Vagina (tissue), 2 donors: Measurements from ENCODE around the gene DND1. TPM values are rescaled to one million over a fixed set of nuclear protein-coding genes. Genes with fewer than 3 reads are reported as not detected.
A peak's percentile ranks its signal among the peaks of the same experiment; 100 is the strongest.
"Not testable (repeated sequence)": the region's sequence is repeated elsewhere in the genome, so short reads cannot be mapped to it uniquely, and the experiment has no call there.

ENCODE experiments used
- DNase-seq, 2 donors: peaks; one replicate each; pipeline ENCODE4 v3.0.0-alpha.2; 2017; ENCODE audit errors: extremely low spot score in 2 of 2
- H3K27ac ChIP-seq: fragments of 200-600 bp; sonication (generic); one replicate; pipeline ENCODE4 v1.5.1; 2019
- H3K27me3 ChIP-seq: fragments of 200-600 bp; sonication (generic); one replicate; pipeline ENCODE4 v1.5.1; 2019
- H3K36me3 ChIP-seq, 2 donors: fragments of 200-600 bp; sonication (generic); one replicate each; pipeline ENCODE4 v1.5.1; 2017 to 2019
- H3K4me1 ChIP-seq: fragments of 200-600 bp; sonication (generic); one replicate; pipeline ENCODE4 v1.5.1; 2019
- H3K4me3 ChIP-seq, 2 donors: fragments of 200-600 bp; sonication (generic); 1 replicate in 1 of 2; 2 replicates in 1 of 2; pipeline ENCODE4 v1.5.1; 2016 to 2019
- H3K9me3 ChIP-seq: fragments of 200-600 bp; sonication (generic); one replicate; pipeline ENCODE4 v1.5.1; 2019
- POLR2A ChIP-seq, 2 donors: fragments of 450-650 bp; IDR thresholded peaks; one replicate each; pipeline ENCODE4 v1.6.1; 2017; ENCODE audit warnings: antibody characterized with exemption in 2 of 2, mild to moderate bottlenecking in 2 of 2, moderate library complexity in 2 of 2
- POLR2AphosphoS5 ChIP-seq, 2 donors: sonication (generic); formaldehyde crosslinking; IDR thresholded peaks; one replicate each; pipeline ENCODE4 v1.9.0; 2017; ENCODE audit warnings: antibody characterized with exemption in 2 of 2, mild to moderate bottlenecking in 2 of 2, low read depth in 1 of 2; ENCODE audit not compliant: insufficient read depth in 1 of 2
- intact Hi-C: fragments of 100-400 bp; cut with DNase I; formaldehyde crosslinking; loops from one replicate; pipeline ENCODE4 v1.15.1; 2023
- total RNA-seq: library from RNA; depleted of rRNA; stranded (reverse); fragments of >200 nt; gene quantifications from one replicate; pipeline ENCODE4 v1.2.3, GENCODE V29; 2016
- TF ChIP-seq, protein P1 (sequence below), 3 experiments: fragments of 450-650 bp in 2 of 3; fragments of 200-600 bp in 1 of 3; sonication (generic) in 1 of 3; IDR thresholded peaks; one replicate each; pipeline ENCODE4 v1.5.1; 2017 to 2019; ENCODE audit warnings: antibody characterized with exemption in 3 of 3, mild to moderate bottlenecking in 2 of 3, moderate library complexity in 2 of 3

The DND1 gene
- total RNA-seq, 1 donor from 2014 or later = 2.9 TPM

DNA sequence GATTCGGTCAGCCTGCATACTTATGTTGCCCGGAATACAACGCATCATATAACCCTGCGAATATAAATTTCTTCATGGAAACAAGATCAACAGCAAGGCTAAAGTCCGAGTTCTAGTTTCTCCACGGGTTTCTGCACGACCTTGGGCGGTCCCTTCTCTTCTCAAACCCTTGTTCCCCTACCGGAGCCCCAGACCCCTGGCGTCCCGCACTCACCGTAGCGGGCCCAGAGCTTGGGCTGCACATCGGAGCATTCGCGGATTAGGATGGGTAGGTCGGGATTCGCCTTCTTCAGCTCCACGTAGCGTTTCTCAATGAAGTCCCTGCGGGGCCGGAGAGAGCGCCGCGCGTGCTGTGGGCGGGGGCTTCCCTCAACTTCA, 26.3 kb downstream of the DND1 start:
- TF ChIP-seq POLR2A (IDR thresholded peaks at IDR 0.05) = no peak
- TF ChIP-seq, protein P1, sequence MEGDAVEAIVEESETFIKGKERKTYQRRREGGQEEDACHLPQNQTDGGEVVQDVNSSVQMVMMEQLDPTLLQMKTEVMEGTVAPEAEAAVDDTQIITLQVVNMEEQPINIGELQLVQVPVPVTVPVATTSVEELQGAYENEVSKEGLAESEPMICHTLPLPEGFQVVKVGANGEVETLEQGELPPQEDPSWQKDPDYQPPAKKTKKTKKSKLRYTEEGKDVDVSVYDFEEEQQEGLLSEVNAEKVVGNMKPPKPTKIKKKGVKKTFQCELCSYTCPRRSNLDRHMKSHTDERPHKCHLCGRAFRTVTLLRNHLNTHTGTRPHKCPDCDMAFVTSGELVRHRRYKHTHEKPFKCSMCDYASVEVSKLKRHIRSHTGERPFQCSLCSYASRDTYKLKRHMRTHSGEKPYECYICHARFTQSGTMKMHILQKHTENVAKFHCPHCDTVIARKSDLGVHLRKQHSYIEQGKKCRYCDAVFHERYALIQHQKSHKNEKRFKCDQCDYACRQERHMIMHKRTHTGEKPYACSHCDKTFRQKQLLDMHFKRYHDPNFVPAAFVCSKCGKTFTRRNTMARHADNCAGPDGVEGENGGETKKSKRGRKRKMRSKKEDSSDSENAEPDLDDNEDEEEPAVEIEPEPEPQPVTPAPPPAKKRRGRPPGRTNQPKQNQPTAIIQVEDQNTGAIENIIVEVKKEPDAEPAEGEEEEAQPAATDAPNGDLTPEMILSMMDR (IDR thresholded peaks at IDR 0.05) = no peak
- no peak for TF ChIP-seq POLR2AphosphoS5 (IDR thresholded peaks at IDR 0.05; ENCODE audit: insufficient read depth in 1 of 2, low read depth in 1 of 2)
- peaks cover 33% of the 10 kb centered on the region for H3K4me1 ChIP-seq
- no peaks in the 10 kb centered on the region for H3K9me3 ChIP-seq
- peaks cover 0 to 49% of the 10 kb centered on the region in 2 donors for H3K36me3 ChIP-seq
- peak overlapping the region; percentile 64 to 76 for H3K4me3 ChIP-seq
- DNase-seq = no peak
- no peaks in the 10 kb centered on the region for H3K27me3 ChIP-seq
- peak overlapping the region; percentile 66 for H3K27ac ChIP-seq
- intact Hi-C loops = loop anchor here (5.0 kb wide), 1 partner anchor 100 kb away; the partner anchor contains the start of gene EIF4EBP3

DNA sequence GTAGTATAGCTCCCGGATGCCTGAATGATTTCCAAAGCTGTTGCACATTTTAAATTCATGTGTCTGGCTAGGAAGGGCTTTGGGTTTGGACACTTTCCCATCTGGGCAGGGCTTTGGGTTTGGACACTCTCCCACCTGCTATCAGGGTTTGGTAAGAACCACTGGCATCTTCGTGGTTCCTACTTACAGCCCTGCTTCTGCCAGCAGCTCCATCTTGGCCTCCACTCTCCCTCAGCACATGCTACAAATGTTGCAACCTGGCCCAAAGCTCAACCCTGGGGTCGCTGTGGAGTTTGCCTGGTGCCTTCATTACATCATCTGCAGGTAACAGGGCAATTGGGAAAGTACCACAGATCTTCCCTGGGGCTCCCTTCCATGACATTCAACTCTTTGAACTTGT, 30.7 kb downstream of the DND1 start:
- DNase-seq = no peak
- H3K27me3 ChIP-seq = no peaks in the 10 kb centered on the region
- H3K9me3 ChIP-seq = no peaks in the 10 kb centered on the region
- intact Hi-C loops = no loop called here
- TF ChIP-seq, protein P1 (IDR thresholded peaks at IDR 0.05) = no peak
- TF ChIP-seq POLR2A (IDR thresholded peaks at IDR 0.05) (no peak), POLR2AphosphoS5 (IDR thresholded peaks at IDR 0.05; ENCODE audit: insufficient read depth in 1 of 2, low read depth in 1 of 2) (no peak)
- H3K4me1 ChIP-seq = peaks cover 44% of the 10 kb centered on the region
- H3K4me3 ChIP-seq = no peak overlapping the region
- peaks cover 0 to 22% of the 10 kb centered on the region in 2 donors for H3K36me3 ChIP-seq
- no peak overlapping the region for H3K27ac ChIP-seq

DNA sequence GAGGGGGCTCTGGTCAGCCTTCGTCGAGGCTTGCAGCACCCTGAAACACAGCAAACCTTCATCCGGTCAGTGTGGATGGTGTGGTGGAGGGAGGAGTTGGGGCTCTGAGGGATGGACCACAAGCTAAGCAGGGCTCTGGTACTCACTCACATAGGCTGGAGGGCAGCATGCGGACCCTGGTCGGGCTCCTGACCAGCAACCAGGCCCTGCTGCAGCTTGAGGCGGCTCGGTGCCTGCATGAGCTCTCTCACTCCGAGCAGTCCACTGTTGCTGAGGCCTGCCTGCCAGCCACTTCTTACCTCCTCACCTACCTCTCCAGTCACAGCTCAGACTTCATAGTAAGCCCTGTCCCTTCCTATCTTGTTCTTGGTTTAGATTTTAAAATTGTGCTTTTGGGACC, 31.7 kb downstream of the DND1 start:
- DNase-seq = no peak

DNA sequence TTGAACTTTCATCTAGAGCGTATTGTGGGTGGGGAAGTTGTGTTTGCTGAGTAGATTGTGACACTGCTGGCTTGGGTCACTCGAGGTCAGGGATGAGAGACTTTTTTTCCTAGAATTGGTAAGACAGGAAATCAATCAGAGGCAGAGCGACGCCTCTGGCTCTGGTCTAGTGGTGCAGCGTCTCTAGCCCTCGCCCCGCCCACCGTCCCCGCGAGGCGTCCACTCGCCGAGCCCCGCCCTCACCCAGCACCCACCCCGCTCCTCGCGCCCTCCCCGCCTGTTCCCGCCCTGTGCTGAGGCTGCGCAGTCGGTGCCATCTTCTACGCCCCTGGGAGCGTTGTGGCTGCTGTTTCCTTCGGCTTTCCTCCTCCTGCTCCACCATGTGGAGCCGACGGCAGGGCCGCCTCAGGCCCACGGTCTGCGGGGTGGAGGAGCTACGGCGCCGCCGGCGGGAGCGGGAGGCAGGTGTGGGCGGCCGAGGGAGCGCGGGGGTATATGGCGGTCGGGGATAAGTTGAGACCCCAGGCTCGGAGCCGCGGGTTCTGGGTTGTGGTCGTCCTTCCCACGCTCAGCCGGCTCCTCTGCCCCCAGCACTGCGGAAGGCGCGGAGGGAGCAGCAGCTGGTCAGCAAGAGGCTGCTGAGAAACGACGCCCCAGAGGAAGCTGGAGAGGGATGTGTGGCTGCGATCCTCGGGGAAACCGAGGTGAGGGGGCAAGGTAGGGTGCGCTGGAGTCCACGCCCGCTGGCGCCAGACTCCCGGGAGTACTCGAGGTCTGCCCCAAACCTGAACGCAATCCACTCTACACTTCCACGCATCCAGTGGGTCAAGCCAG, 34.0 kb downstream of the DND1 start, which contains the start of gene TMCO6:
TSS of gene TMCO6 (plus strand) at position 304 of the 834 bp plus-strand sequence. CDS start at position 381, 77 bp downstream.
- Histone ChIP-seq H3K9me3 (no peaks in the 10 kb centered on the region), H3K36me3 (peaks cover 0 to 10% of the 10 kb centered on the region in 2 donors), H3K27ac (peak within 1 kb of the TSS; percentile 88), H3K27me3 (no peaks in the 10 kb centered on the region), H3K4me1 (peaks cover 26% of the 10 kb centered on the region), H3K4me3 (peak within 1 kb of the TSS; percentile 62 to 85)
- TF ChIP-seq, protein P1 (IDR thresholded peaks at IDR 0.05) = peak in 2 of 3 experiments; percentile 21 to 33
- TF ChIP-seq POLR2A (IDR thresholded peaks at IDR 0.05) (peak in 1 of 2 donors; percentile 36), POLR2AphosphoS5 (IDR thresholded peaks at IDR 0.05; ENCODE audit: insufficient read depth in 1 of 2, low read depth in 1 of 2) (peak; percentile 80 to 92)
- peak in 1 of 2 donors; percentile 94 for DNase-seq
- intact Hi-C loops = loop anchor here (10.0 kb wide), 1 partner anchor 75 kb away; the partner anchor contains the start of genes APBB3 and SLC35A4

More for the DNA sequence above, 31.7 kb downstream of the DND1 start:
- Histone ChIP-seq H3K9me3 (no peaks in the 10 kb centered on the region), H3K36me3 (peaks cover 0 to 22% of the 10 kb centered on the region in 2 donors), H3K27me3 (no peaks in the 10 kb centered on the region), H3K27ac (no peak overlapping the region), H3K4me3 (no peak overlapping the region), H3K4me1 (peaks cover 40% of the 10 kb centered on the region)
- TF ChIP-seq, protein P1 (IDR thresholded peaks at IDR 0.05) = no peak
- no peak for TF ChIP-seq POLR2AphosphoS5 (IDR thresholded peaks at IDR 0.05; ENCODE audit: insufficient read depth in 1 of 2, low read depth in 1 of 2)
- no peak for TF ChIP-seq POLR2A (IDR thresholded peaks at IDR 0.05)
- intact Hi-C loops = no loop called here

DNA sequence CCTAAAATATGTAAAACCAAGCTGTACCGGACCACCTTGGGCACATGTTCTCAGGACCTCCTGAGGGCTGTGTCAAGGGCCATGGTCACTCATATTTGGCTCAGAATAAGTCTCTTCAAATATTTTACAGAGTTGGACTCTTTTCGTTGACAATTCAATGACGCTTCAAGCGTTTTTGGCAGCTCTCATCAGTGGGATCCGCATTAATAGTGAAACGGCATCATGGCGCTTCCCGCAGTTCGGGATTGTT, 34.6 kb downstream of the DND1 start:
- H3K27me3 ChIP-seq, H3K36me3 ChIP-seq, H3K9me3 ChIP-seq, DNase-seq: not testable (repeated sequence)
- peak overlapping the region; percentile 62 to 85 for H3K4me3 ChIP-seq
- intact Hi-C loops = loop anchor here (10.0 kb wide), 1 partner anchor 74 kb away; the partner anchor contains the start of genes APBB3 and SLC35A4
- peak overlapping the region; percentile 88 for H3K27ac ChIP-seq
- peaks cover 27% of the 10 kb centered on the region for H3K4me1 ChIP-seq
